ENCODE results near the gene AKT1. TPM values are rescaled to one million over a fixed set of nuclear protein-coding genes. Genes with fewer than 3 reads are reported as not detected.
"Not testable (repeated sequence)": the region's sequence is repeated elsewhere in the genome, so short reads cannot be mapped to it uniquely, and the experiment has no call there.

AKT1 gene
- total RNA-seq, 1 donor from 2014 or later, result 92.8 TPM

GRCh38 chr14:104731320-104732294 is 63.9 kb downstream of the AKT1 start:
- Histone ChIP-seq H3K36me3 (no peaks in the 10 kb centered on the region), H3K4me1 (peaks cover 43% of the 10 kb centered on the region), H3K27me3 (no peaks in the 10 kb centered on the region), H3K4me3 (no peak overlapping the region), H3K9me3 (no peaks in the 10 kb centered on the region), H3K27ac (peak overlapping the region; percentile 60)
- intact Hi-C loops (cut with DNase I), result no loop called here
- TF ChIP-seq POLR2A (IDR thresholded peaks at IDR 0.05), result no peak
- TF ChIP-seq CTCF (IDR thresholded peaks at IDR 0.05), result no peak
- TF ChIP-seq POLR2AphosphoS5 (IDR thresholded peaks at IDR 0.05; ENCODE audit: insufficient read depth in 1 of 2, low read depth in 1 of 2), result no peak
- DNase-seq (ENCODE audit: extremely low spot score in 2 of 2), result no peak

DNA sequence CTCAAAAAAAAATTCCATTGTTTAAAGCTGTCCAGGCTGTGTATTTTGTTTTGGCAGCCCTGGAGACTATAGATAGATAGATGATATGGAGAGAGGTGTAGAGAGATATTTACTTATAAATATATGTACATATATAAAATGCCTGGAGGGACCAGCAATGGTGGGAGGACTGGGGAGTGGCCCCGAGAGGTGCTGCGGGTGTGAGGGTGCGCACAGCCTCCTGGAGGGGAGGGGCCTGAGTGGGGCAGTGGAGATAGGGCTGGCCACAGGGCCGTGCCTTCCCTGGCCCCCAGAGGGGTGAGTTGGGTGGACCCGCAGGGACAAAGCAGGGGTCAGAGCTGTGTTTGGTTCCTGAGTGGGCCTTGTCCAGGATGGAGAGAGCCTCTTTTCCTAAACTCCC is 65.1 kb downstream of the AKT1 start:
- Histone ChIP-seq H3K36me3 (no peaks in the 10 kb centered on the region), H3K4me1 (peaks cover 40% of the 10 kb centered on the region), H3K4me3 (no peak overlapping the region), H3K9me3 (no peaks in the 10 kb centered on the region), H3K27me3 (no peaks in the 10 kb centered on the region), H3K27ac (no peak overlapping the region)
- TF ChIP-seq POLR2A (IDR thresholded peaks at IDR 0.05) (no peak), POLR2AphosphoS5 (IDR thresholded peaks at IDR 0.05; ENCODE audit: insufficient read depth in 1 of 2, low read depth in 1 of 2) (no peak)
- DNase-seq (ENCODE audit: extremely low spot score in 2 of 2), result no peak
- intact Hi-C loops (cut with DNase I), result no loop called here

DNA sequence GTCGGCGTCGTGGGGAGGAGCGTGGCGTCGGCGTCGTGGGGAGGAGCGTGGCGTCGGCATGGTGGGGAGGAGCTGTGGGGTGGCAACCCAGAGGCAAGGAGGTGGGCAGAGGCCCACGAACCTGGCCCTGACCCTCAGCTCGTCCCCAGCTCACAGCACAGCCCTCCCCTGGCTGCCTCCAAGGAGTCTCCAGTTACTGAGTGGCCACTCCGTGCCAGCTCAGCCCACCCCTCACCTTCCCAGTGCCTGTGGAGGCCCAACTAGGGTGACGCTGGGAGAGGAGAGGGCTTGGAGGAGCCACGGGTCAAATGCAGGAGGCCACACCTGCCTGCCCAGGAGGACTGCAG is 65.7 kb downstream of the AKT1 start:
- Histone ChIP-seq H3K4me1 (peaks cover 40% of the 10 kb centered on the region), H3K27ac (no peak overlapping the region), H3K36me3 (no peaks in the 10 kb centered on the region), H3K9me3 (no peaks in the 10 kb centered on the region), H3K27me3 (no peaks in the 10 kb centered on the region), H3K4me3 (no peak overlapping the region)
- intact Hi-C loops (cut with DNase I), result no loop called here
- DNase-seq (ENCODE audit: extremely low spot score in 2 of 2), result no peak
- TF ChIP-seq POLR2A (IDR thresholded peaks at IDR 0.05), result no peak
- TF ChIP-seq POLR2AphosphoS5 (IDR thresholded peaks at IDR 0.05; ENCODE audit: insufficient read depth in 1 of 2, low read depth in 1 of 2), result no peak
- TF ChIP-seq CTCF (IDR thresholded peaks at IDR 0.05), result no peak

GRCh38 chr14:104729176-104729834 is 66.2 kb downstream of the AKT1 start:
- H3K9me3 ChIP-seq; intact Hi-C loops (cut with DNase I): not testable (repeated sequence)
- peaks cover 40% of the 10 kb centered on the region for H3K4me1 ChIP-seq

GRCh38 chr14:104728631-104729030 is 66.9 kb downstream of the AKT1 start:
- H3K4me3 ChIP-seq, result no peak overlapping the region
- TF ChIP-seq POLR2A (IDR thresholded peaks at IDR 0.05) (no peak), POLR2AphosphoS5 (IDR thresholded peaks at IDR 0.05; ENCODE audit: insufficient read depth in 1 of 2, low read depth in 1 of 2) (no peak), CTCF (IDR thresholded peaks at IDR 0.05) (no peak)
- intact Hi-C loops (cut with DNase I), result no loop called here
- H3K27ac ChIP-seq, result no peak overlapping the region
- no peaks in the 10 kb centered on the region for H3K9me3 ChIP-seq
- no peak for DNase-seq (ENCODE audit: extremely low spot score in 2 of 2)
- H3K4me1 ChIP-seq, result peaks cover 39% of the 10 kb centered on the region
- H3K36me3 ChIP-seq, result no peaks in the 10 kb centered on the region
- no peaks in the 10 kb centered on the region for H3K27me3 ChIP-seq

More at GRCh38 chr14:104729176-104729834, 66.2 kb downstream of the AKT1 start:
- DNase-seq (ENCODE audit: extremely low spot score in 2 of 2); H3K27me3 ChIP-seq; H3K27ac ChIP-seq; H3K36me3 ChIP-seq; H3K4me3 ChIP-seq: not testable (repeated sequence)
